Hepatocyte (in vitro differentiated cells): Measurements from ENCODE around the gene PGBD2. TPM values are rescaled to one million over a fixed set of nuclear protein-coding genes. Genes with fewer than 3 reads are reported as not detected.

Experiments
- DNase-seq: peaks from one replicate; pipeline ENCODE4 v3.0.0-alpha.2; 2016; ENCODE audit warnings: low spot score
- H2AFZ ChIP-seq: fragments of 200-600 bp; sonication (generic); 2 replicates; pipeline ENCODE4 v1.6.0; 2016; ENCODE audit warnings: antibody characterized with exemption, mild to moderate bottlenecking
- H3K27ac ChIP-seq: fragments of 200-600 bp; sonication (generic); 2 replicates; pipeline ENCODE4 v1.5.1; 2016; ENCODE audit warnings: mild to moderate bottlenecking
- H3K27me3 ChIP-seq: fragments of 200-600 bp; sonication (generic); 2 replicates; pipeline ENCODE4 v1.6.1; 2016
- H3K36me3 ChIP-seq: fragments of 200-600 bp; sonication (generic); replicated peaks from 2 replicates; pipeline ENCODE4 v1.5.1; 2016; ENCODE audit warnings: low read depth; ENCODE audit not compliant: insufficient read depth
- H3K4me1 ChIP-seq: fragments of 200-600 bp; sonication (generic); 2 replicates; pipeline ENCODE4 v1.5.1; 2016; ENCODE audit warnings: mild to moderate bottlenecking, moderate library complexity; ENCODE audit not compliant: insufficient read depth
- H3K4me2 ChIP-seq: fragments of 200-600 bp; sonication (generic); 2 replicates; pipeline ENCODE4 v1.6.0; 2016
- H3K4me3 ChIP-seq: fragments of 200-600 bp; sonication (generic); 2 replicates; pipeline ENCODE4 v1.5.1; 2016; ENCODE audit warnings: mild to moderate bottlenecking
- H3K79me2 ChIP-seq: fragments of 200-600 bp; sonication (generic); 2 replicates; pipeline ENCODE4 v1.6.0; 2017; ENCODE audit warnings: mild to moderate bottlenecking
- H3K9me2 ChIP-seq: fragments of 200-600 bp; sonication (generic); replicated peaks from 2 replicates; pipeline ENCODE4 v1.6.0; 2017; ENCODE audit warnings: mild to moderate bottlenecking; ENCODE audit not compliant: insufficient read depth
- H3K9me3 ChIP-seq: fragments of 200-600 bp; sonication (generic); 2 replicates; pipeline ENCODE4 v1.5.1; 2016; ENCODE audit warnings: low read depth, mild to moderate bottlenecking
- H4K20me1 ChIP-seq: fragments of 200-600 bp; sonication (generic); 2 replicates; pipeline ENCODE4 v1.6.0; 2016; ENCODE audit warnings: mild to moderate bottlenecking; ENCODE audit not compliant: insufficient read depth, poor library complexity, severe bottlenecking
- CTCF ChIP-seq: fragments of 200-600 bp; sonication (generic); IDR thresholded peaks from 2 replicates; pipeline ENCODE4 v1.5.1; 2016; ENCODE audit warnings: antibody characterized with exemption, mild to moderate bottlenecking; ENCODE audit not compliant: poor library complexity
- EZH2 ChIP-seq: fragments of 200-600 bp; sonication (generic); IDR thresholded peaks from 2 replicates; pipeline ENCODE4 v1.6.1; 2016; ENCODE audit warnings: antibody characterized with exemption, mild to moderate bottlenecking, borderline replicate concordance
- EZH2phosphoT487 ChIP-seq: fragments of 200-600 bp; sonication (generic); IDR thresholded peaks from one replicate; pipeline ENCODE4 v1.6.1; 2018; ENCODE audit warnings: antibody characterized with exemption, mild to moderate bottlenecking, low read depth, moderate library complexity; ENCODE audit not compliant: unreplicated experiment, severe bottlenecking
- WGBS: methylation state at CpG from one replicate; pipeline ENCODE4 v1.1.6; 2016; ENCODE audit warnings: low lambda C conversion rate; ENCODE audit errors: missing lambda C conversion rate; 5-methylcytosine and 5-hydroxymethylcytosine counted together
- polyA plus RNA-seq: library from polyadenylated mRNA; unstranded; fragments of >200 nt; fragmentation: Nextera tagmentation; extraction: Ambion mirVana; gene quantifications from 2 replicates; pipeline ENCODE4 v1.2.1, GENCODE V29; 2016
- total RNA-seq: library from RNA; depleted of rRNA; stranded (reverse); fragments of >200 nt; gene quantifications from 2 replicates; pipeline ENCODE4 v1.2.3, GENCODE V29; 2014

PGBD2 gene
- total RNA-seq (5.6 and 8.0 TPM in 2 replicates), polyA plus RNA-seq (5.6 and 6.6 TPM in 2 replicates)

GRCh38 chr1:248906009-248906752, at the start of gene PGBD2:
PGBD2 (plus strand) TSS chr1:248906235; CDS start chr1:248913863, 7,628 bp downstream.
- Histone ChIP-seq H3K4me2 (peak within 1 kb of the TSS; percentile 86), H3K36me3 (no peaks in the 10 kb centered on the region), H4K20me1 (no peaks in the 10 kb centered on the region), H3K27ac (peak within 1 kb of the TSS; percentile 99), H3K79me2 (peaks cover 36% of the 10 kb centered on the region), H3K27me3 (no peaks in the 10 kb centered on the region), H3K9me3 (no peaks in the 10 kb centered on the region), H3K4me1 (peaks cover 13% of the 10 kb centered on the region), H3K9me2 (no peaks in the 10 kb centered on the region), H3K4me3 (peak within 1 kb of the TSS; percentile 47), H2AFZ (peak within 1 kb of the TSS; percentile 99)
- peak; percentile 97 for DNase-seq
- TF ChIP-seq CTCF = peak; percentile 94
- TF ChIP-seq EZH2 = no peak
- 2% methylated on average over 52 of the region's 80 CpGs for WGBS

- no peaks in the 10 kb centered on the region for H4K20me1 ChIP-seq
- H3K4me3 ChIP-seq = no peak overlapping the region
- peaks cover 18% of the 10 kb centered on the region for H3K79me2 ChIP-seq
- peaks cover 16% of the 10 kb centered on the region for H3K4me1 ChIP-seq
- H2AFZ ChIP-seq = no peak overlapping the region
- H3K27me3 ChIP-seq = no peaks in the 10 kb centered on the region
- H3K4me2 ChIP-seq = peak overlapping the region; percentile 100
- no peaks in the 10 kb centered on the region for H3K9me3 ChIP-seq
- H3K9me2 ChIP-seq = no peaks in the 10 kb centered on the region
- TF ChIP-seq EZH2 (no peak), EZH2phosphoT487 (no peak), CTCF (no peak)
- H3K27ac ChIP-seq = peak overlapping the region; percentile 86
- no peak for DNase-seq
- no peaks in the 10 kb centered on the region for H3K36me3 ChIP-seq
- 85% methylated on average over 7 of the region's 7 CpGs for WGBS
Measured at GRCh38 chr1:248857201-248857600, 48.8 kb upstream of the PGBD2 start.

- TF ChIP-seq CTCF = no peak
- no peak for TF ChIP-seq EZH2phosphoT487
- TF ChIP-seq EZH2 = no peak
- Histone ChIP-seq H3K27ac (peak overlapping the region; percentile 86), H3K9me3 (no peaks in the 10 kb centered on the region), H3K4me2 (peak overlapping the region; percentile 100), H4K20me1 (no peaks in the 10 kb centered on the region), H3K27me3 (no peaks in the 10 kb centered on the region), H3K4me1 (peaks cover 16% of the 10 kb centered on the region), H3K79me2 (peaks cover 18% of the 10 kb centered on the region), H3K36me3 (no peaks in the 10 kb centered on the region), H2AFZ (peak overlapping the region; percentile 88), H3K9me2 (no peaks in the 10 kb centered on the region), H3K4me3 (peak overlapping the region; percentile 60)
- DNase-seq = no peak
- WGBS = 10% methylated on average over 4 of the region's 4 CpGs
Measured at GRCh38 chr1:248857749-248858095, 48.3 kb upstream of the PGBD2 start.
